NT2/D1 (cell line): ENCODE measurements around the gene SLC30A2.

Source experiments
- DNase-seq: peaks from one replicate; pipeline ENCODE4 v3.0.0-alpha.2; 2011; ENCODE audit warnings: low read depth, low spot score
- H3K27me3 ChIP-seq: 2 replicates; pipeline ENCODE4 v1.6.0; 2011; ENCODE audit warnings: mild to moderate bottlenecking; ENCODE audit not compliant: insufficient read length, insufficient read depth
- H3K36me3 ChIP-seq: 2 replicates; pipeline ENCODE4 v1.6.1; 2011; ENCODE audit warnings: mild to moderate bottlenecking, low read length, mixed read lengths; ENCODE audit not compliant: insufficient read depth, insufficient read length
- H3K4me1 ChIP-seq: 2 replicates; pipeline ENCODE4 v1.5.1; 2011; ENCODE audit not compliant: insufficient read depth, insufficient read length
- H3K4me3 ChIP-seq: 2 replicates; pipeline ENCODE4 v1.5.1; 2011; ENCODE audit warnings: low read depth; ENCODE audit not compliant: insufficient read length
- H3K9ac ChIP-seq: 2 replicates; pipeline ENCODE4 v1.6.0; 2011; ENCODE audit warnings: low read depth; ENCODE audit not compliant: insufficient read length
- H3K9me3 ChIP-seq: 2 replicates; pipeline ENCODE4 v1.5.1; 2011; ENCODE audit warnings: mild to moderate bottlenecking, low read length; ENCODE audit not compliant: insufficient read depth
- SUZ12 ChIP-seq: IDR thresholded peaks from 2 replicates; pipeline ENCODE4 v1.6.1; 2011; ENCODE audit not compliant: insufficient read length, insufficient read depth; ENCODE audit errors: extremely low read depth
- YY1 ChIP-seq: IDR thresholded peaks from 2 replicates; pipeline ENCODE4 v1.6.1; 2011; ENCODE audit not compliant: insufficient read length, insufficient read depth
- ZNF274 ChIP-seq: IDR thresholded peaks from 2 replicates; pipeline ENCODE4 v1.6.1; 2011; ENCODE audit warnings: mild to moderate bottlenecking, low read depth, low read length

SLC30A2 gene

DNA sequence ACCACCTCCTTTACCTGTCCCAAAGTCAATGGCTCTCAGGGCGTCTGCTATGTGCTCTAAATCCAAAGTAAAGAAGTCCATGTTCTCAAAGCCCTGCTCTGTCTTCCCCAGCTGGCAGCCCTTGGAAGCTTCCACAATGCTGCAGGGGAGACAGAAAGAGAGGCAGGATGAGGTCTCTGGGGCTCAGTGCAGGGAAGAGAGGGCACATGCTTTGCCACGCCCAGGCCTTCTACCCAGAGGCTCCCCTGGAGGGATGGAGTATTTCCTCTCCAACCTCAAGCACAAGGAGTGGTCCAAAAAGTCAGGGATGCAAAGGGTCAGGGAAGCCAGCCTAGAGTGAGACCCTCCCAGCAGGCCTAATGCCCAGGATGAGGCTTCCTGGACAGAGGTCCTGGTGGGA lies 11.3 kb upstream of the SLC30A2 start:
- no peak overlapping the region for H3K4me3 ChIP-seq
- no peak overlapping the region for H3K9ac ChIP-seq
- TF ChIP-seq ZNF274 (no peak), SUZ12 (no peak), YY1 (no peak)
- H3K27me3 ChIP-seq, result peaks cover 4% of the 10 kb centered on the region
- no peak for DNase-seq
- no peaks in the 10 kb centered on the region for H3K9me3 ChIP-seq
- peaks cover 6% of the 10 kb centered on the region for H3K4me1 ChIP-seq
- H3K36me3 ChIP-seq, result no peaks in the 10 kb centered on the region

DNA sequence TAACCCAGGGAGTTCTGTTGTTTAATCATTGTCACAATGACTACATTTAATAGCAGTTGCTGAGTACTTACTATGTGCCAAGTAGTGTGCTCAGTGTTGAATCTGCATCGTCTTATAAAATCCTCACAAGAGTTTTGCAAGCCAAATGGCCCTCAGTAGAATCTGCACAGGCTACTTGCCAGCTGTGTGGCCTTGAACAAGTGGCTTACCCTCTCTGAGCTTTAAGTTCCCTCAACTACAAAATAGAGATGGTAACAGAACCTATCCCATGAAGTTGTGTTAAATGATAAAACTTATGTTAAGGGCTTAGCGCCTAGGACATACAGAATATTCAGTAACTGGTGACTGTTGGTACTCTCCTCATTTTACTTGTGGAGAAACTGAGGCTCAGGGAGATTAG lies 9.1 kb upstream of the SLC30A2 start:
- TF ChIP-seq YY1, result no peak
- TF ChIP-seq SUZ12, result no peak
- TF ChIP-seq ZNF274, result no peak
- H3K9ac ChIP-seq, result no peak overlapping the region
- H3K27me3 ChIP-seq, result peaks cover 4% of the 10 kb centered on the region
- no peak for DNase-seq
- no peaks in the 10 kb centered on the region for H3K36me3 ChIP-seq
- peaks cover 2% of the 10 kb centered on the region for H3K4me1 ChIP-seq
- H3K9me3 ChIP-seq, result no peaks in the 10 kb centered on the region
- H3K4me3 ChIP-seq, result no peak overlapping the region

DNA sequence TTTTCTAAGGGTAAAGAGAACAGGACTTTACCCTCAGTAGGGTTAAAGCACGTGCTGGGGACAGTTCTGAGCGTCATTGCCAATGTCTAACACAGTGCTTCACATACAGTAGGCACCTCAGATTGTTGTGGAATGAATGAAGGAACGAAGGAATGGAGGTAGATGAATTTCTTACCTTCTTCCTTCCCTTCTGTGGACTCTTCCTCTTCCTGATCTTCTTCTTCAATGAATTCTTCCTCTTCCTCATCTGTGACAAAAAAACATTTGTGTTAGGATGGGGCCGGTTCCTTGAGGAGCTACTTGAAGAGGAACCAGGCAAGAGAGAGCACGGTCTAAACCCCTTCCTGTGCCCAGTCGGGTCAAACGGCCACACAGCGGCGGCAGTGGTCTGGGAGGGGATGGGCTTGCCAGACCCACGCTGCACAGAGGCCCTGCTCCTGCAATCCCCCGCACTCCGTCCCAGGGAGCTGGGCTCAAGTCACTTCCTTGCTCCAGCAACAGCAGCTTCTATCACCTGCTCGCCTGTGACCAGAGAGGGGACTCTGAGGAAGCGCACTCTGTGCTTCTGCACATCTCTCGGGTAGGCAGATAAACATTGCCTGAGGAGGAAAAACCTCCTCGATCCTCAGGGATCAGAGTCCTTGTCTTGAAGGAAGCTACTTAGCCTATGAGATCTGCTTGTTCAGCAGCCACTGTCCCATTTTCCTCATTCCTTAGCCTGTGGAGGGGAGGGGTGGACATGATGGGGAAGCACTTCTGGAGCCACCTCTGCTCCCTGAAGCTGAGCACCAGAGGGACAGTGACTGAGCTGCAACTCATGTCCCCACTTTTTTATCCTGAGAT lies 8.0 kb upstream of the SLC30A2 start:
- Histone ChIP-seq H3K27me3 (peaks cover 13% of the 10 kb centered on the region), H3K36me3 (no peaks in the 10 kb centered on the region), H3K4me3 (no peak overlapping the region), H3K4me1 (no peaks in the 10 kb centered on the region), H3K9me3 (no peaks in the 10 kb centered on the region), H3K9ac (no peak overlapping the region)
- DNase-seq, result no peak
- no peak for TF ChIP-seq SUZ12
- TF ChIP-seq YY1, result no peak
- no peak for TF ChIP-seq ZNF274

DNA sequence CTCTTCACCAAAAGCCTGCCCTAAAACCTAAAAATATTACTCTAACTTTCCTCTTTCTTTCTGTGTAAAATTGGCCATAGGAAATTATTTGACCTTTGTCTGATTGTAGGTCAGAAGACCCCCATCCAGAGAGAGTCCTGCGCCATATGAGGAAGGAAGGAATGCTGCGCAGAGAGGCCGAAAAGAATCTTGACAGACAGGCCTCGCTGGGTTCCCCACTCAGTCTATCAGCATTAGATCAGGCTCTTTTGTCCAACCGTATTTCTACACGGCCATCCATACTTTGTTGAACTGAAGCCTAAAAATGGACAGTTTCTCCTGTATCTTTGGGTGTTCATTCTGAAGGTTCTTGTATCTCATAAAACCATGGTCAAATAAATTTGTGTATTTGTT lies 4.3 kb upstream of the SLC30A2 start:
- Histone ChIP-seq H3K9ac (no peak overlapping the region), H3K4me1 (peaks cover 6% of the 10 kb centered on the region), H3K36me3 (no peaks in the 10 kb centered on the region), H3K27me3 (peaks cover 46% of the 10 kb centered on the region), H3K4me3 (no peak overlapping the region), H3K9me3 (no peaks in the 10 kb centered on the region)
- TF ChIP-seq YY1, result no peak
- no peak for TF ChIP-seq ZNF274
- no peak for TF ChIP-seq SUZ12
- no peak for DNase-seq

DNA sequence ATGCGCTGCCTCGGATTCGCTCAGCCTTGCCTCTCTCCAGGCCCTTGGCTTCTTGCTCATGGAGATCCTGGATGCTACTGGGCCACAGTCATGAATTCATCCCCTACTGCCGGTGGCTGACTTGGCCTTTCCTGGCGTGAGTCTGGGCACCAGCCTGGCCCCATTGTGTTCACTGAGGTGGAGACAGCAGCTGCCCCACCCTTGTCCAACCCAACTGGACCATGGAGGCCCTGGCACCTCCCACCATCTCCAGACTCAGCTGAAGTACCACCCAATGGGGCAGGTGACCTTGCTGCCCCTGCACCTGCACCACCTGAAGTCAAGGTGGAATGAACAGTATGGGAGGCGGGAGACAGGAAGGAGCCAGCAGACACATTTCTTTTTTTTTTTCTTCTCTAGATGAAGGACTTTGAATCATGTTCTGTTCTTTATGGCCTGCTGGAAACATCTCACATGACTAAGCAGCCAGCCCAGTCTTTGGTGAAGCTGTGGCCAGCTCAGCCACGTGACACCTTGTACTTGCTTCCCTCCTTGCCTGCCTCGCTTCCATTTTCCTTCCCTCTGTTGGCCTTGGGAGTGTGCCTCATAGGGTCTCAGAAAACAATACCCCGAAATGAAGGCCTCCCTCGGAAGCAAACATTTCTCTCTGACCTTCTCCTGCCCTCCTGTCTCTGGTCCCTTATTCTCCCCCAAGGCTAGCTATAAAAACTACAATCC lies 3.8 kb upstream of the SLC30A2 start:
- Histone ChIP-seq H3K9me3 (no peaks in the 10 kb centered on the region), H3K4me1 (peaks cover 10% of the 10 kb centered on the region), H3K4me3 (no peak overlapping the region), H3K36me3 (no peaks in the 10 kb centered on the region), H3K9ac (no peak overlapping the region), H3K27me3 (peaks cover 52% of the 10 kb centered on the region)
- TF ChIP-seq SUZ12, result no peak
- TF ChIP-seq ZNF274, result no peak
- no peak for TF ChIP-seq YY1
- DNase-seq, result no peak

DNA sequence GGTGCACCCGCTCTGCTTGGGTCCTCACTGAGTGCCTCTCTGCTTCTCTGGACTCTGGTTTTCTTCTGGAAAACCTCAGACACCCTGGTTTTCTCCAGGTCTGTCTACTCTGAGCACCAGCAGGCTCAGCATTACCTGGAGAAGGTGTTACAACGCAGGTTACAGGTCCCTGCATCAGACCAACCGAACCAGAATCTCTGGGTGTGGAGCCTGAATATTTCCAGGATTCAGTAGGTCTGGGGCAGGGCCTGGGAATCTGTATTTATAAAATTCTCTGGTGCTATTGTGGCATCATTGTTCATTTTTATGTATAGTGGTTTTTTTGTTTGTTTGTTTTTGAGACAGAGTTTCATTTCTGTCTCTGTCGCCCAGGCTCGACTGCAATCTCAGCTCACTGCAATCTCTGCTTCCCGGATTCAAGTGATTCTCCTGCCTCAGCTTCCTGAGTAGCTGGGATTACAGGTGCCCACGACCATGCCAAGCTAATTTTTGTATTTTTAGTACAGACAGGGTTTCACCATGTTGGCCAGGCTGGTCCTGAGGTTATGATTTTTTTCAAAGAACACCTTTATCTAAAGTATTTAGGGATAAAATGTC lies 1.5 kb upstream of the SLC30A2 start:
- H3K4me3 ChIP-seq, result no peak overlapping the region
- no peak overlapping the region for H3K9ac ChIP-seq
- H3K4me1 ChIP-seq, result peaks cover 10% of the 10 kb centered on the region
- H3K36me3 ChIP-seq, result no peaks in the 10 kb centered on the region
- DNase-seq, result no peak
- TF ChIP-seq YY1 (no peak), ZNF274 (no peak), SUZ12 (no peak)
- H3K27me3 ChIP-seq, result peaks cover 75% of the 10 kb centered on the region
- no peaks in the 10 kb centered on the region for H3K9me3 ChIP-seq
